SK-N-SH treated with all-trans-retinoic acid at 6 μM for 48 hours (cell line): ENCODE measurements around the gene CDC45.
A peak's percentile ranks its signal among the peaks of the same experiment; 100 is the strongest.

Experiments
- ATAC-seq: fragments of 200-7000 bp; cut with Tn5 transposase; 3 replicates; pipeline ENCODE4 v1.9.1; 2020; ENCODE audit warnings: mild to moderate bottlenecking, moderate library complexity
- ARNTL ChIP-seq: fragments of 450-650 bp; formaldehyde crosslinking; IDR thresholded peaks from 2 replicates; pipeline ENCODE4 v1.5.0; 2020; ENCODE audit warnings: low read depth, mild to moderate bottlenecking, moderate library complexity, borderline replicate concordance
- BACH2 ChIP-seq: fragments of 250-450 bp; sonication (Bioruptor Pico); IDR thresholded peaks from 2 replicates; pipeline ENCODE4 v1.9.0; 2021; ENCODE audit warnings: mild to moderate bottlenecking, borderline replicate concordance
- CSDC2 ChIP-seq: fragments of 250-450 bp; sonication (Bioruptor Pico); IDR thresholded peaks from 2 replicates; pipeline ENCODE4 v1.5.0; 2020; ENCODE audit warnings: mild to moderate bottlenecking, moderate library complexity
- CSRNP3 ChIP-seq: fragments of 250-450 bp; sonication (Bioruptor Pico); IDR thresholded peaks from 2 replicates; pipeline ENCODE4 v1.5.1; 2021; ENCODE audit warnings: mild to moderate bottlenecking, moderate library complexity
- GLIS3 ChIP-seq: fragments of 250-450 bp; sonication (Bioruptor Pico); IDR thresholded peaks from 2 replicates; pipeline ENCODE4 v1.5.0; 2020; ENCODE audit warnings: mild to moderate bottlenecking, moderate library complexity
- OSR1 ChIP-seq: fragments of 250-450 bp; sonication (Bioruptor Pico); IDR thresholded peaks from 2 replicates; pipeline ENCODE4 v1.8.0; 2022; ENCODE audit warnings: moderate library complexity, mild to moderate bottlenecking, inconsistent platforms
- PATZ1 ChIP-seq: fragments of 250-450 bp; sonication (Bioruptor Pico); IDR thresholded peaks from 2 replicates; pipeline ENCODE4 v1.8.0; 2020; ENCODE audit warnings: mild to moderate bottlenecking, moderate library complexity, borderline replicate concordance
- SNAI2 ChIP-seq: fragments of 250-450 bp; sonication (Bioruptor Pico); IDR thresholded peaks from 2 replicates; pipeline ENCODE4 v1.5.0; 2020; ENCODE audit warnings: mild to moderate bottlenecking, moderate library complexity
- TOX ChIP-seq: fragments of 250-450 bp; sonication (Bioruptor Pico); IDR thresholded peaks from 2 replicates; pipeline ENCODE4 v1.8.0; 2021; ENCODE audit warnings: mild to moderate bottlenecking, moderate library complexity, borderline replicate concordance
- ZC3H10 ChIP-seq: fragments of 250-450 bp; sonication (Bioruptor Pico); IDR thresholded peaks from 2 replicates; pipeline ENCODE4 v1.5.1; 2021; ENCODE audit warnings: mild to moderate bottlenecking, moderate library complexity
- ZFP3 ChIP-seq: fragments of 250-450 bp; sonication (Bioruptor Pico); IDR thresholded peaks from 2 replicates; pipeline ENCODE4 v1.5.0; 2020; ENCODE audit warnings: mild to moderate bottlenecking, moderate library complexity
- ZNF565 ChIP-seq: fragments of 450-650 bp; formaldehyde crosslinking; conservative IDR thresholded peaks from 2 replicates; pipeline ENCODE4 v1.5.0; 2020; ENCODE audit warnings: low read depth, mild to moderate bottlenecking, moderate library complexity
- ZNF70 ChIP-seq: fragments of 450-650 bp; formaldehyde crosslinking; IDR thresholded peaks from 2 replicates; pipeline ENCODE4 v1.5.0; 2020; ENCODE audit warnings: mild to moderate bottlenecking, moderate library complexity

CDC45 gene

GRCh38 chr22:19568337-19569275 is 88.9 kb downstream of the CDC45 start:
- ATAC-seq = peak; percentile 64; the same call in 2 of the 3 replicates
- TF ChIP-seq PATZ1 (no peak), TOX (CRISPR knock-in tag) (no peak), GLIS3 (CRISPR knock-in tag) (no peak), ZNF70 (CRISPR knock-in tag) (no peak), ZFP3 (no peak), ZNF565 (CRISPR knock-in tag) (no peak), SNAI2 (CRISPR knock-in tag) (no peak)
- TF ChIP-seq, all 23 proteins: peak for 0

DNA sequence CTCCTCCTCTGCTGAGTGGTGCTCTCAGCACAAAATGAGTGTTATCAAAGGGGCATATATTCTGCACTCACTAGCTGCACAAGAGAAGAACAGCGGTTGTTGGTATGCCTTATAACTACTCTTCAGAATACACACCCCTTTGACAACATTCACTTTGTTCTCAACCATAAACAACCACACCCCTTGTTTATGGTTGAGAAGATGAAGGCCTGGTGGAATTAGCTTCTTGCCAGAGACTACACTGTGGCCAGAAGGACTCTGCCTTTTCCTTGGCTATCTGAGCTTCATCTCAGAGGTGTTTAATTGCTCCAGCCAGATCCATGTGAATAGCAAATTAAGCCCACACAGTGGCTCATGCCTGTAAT is 89.5 kb downstream of the CDC45 start:
- TF ChIP-seq BACH2 = no peak
- TF ChIP-seq ZC3H10 (CRISPR knock-in tag) = no peak
- no peak for TF ChIP-seq CSRNP3 (CRISPR knock-in tag)
- no peak for TF ChIP-seq OSR1 (CRISPR knock-in tag)
- no peak for TF ChIP-seq ARNTL (CRISPR knock-in tag)
- TF ChIP-seq PATZ1 = no peak
- no peak for TF ChIP-seq ZNF70 (CRISPR knock-in tag)
- TF ChIP-seq, all 23 proteins: peak for 0
- ATAC-seq = no peak

DNA sequence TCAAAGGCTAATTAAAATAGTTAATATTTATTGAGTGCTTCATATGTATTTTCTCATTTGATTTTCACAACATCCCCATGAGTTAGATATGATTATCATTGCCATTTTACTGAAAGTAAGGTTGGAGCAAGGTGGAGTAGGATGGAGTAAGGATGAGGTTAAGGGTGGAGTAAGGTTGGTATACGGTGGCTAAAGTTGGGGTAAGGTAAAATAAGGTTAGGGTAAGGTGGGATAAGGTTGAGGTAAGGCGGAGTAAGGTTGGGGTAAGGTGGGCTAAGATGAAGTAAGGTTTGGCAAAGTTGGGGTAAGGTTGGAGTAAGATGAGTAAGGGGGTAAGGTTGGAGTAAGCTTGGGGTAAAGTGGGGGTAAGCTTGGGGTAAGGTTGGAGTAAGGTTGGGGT is 90.3 kb downstream of the CDC45 start:
- TF ChIP-seq OSR1 (CRISPR knock-in tag) = no peak
- no peak for TF ChIP-seq ZFP3
- TF ChIP-seq TOX (CRISPR knock-in tag) = no peak
- no peak for TF ChIP-seq ZNF565 (CRISPR knock-in tag)
- TF ChIP-seq ZC3H10 (CRISPR knock-in tag) = no peak
- TF ChIP-seq CSRNP3 (CRISPR knock-in tag) = no peak
- TF ChIP-seq ARNTL (CRISPR knock-in tag) = no peak
- TF ChIP-seq ZNF70 (CRISPR knock-in tag) = no peak
- no peak for TF ChIP-seq CSDC2 (CRISPR knock-in tag)
- no peak for ATAC-seq
